Nephron (organoid): ENCODE measurements around the gene VIPR2.

Experiments
- H3K27ac Mint-ChIP-seq, 3 experiments: 2 replicates each; pipeline ENCODE4 v1.8.0; 2020; ENCODE audit warnings: mixed read lengths in 3 of 3, mild to moderate bottlenecking in 2 of 3, moderate library complexity in 1 of 3
- H3K27me3 Mint-ChIP-seq: 2 replicates; pipeline ENCODE4 v1.8.0; 2021; ENCODE audit warnings: low read depth, mild to moderate bottlenecking, moderate library complexity, mixed read lengths
- H3K36me3 Mint-ChIP-seq: 2 replicates; pipeline ENCODE4 v1.8.0; 2020; ENCODE audit warnings: low read depth, mixed read lengths
- H3K4me1 Mint-ChIP-seq: 2 replicates; pipeline ENCODE4 v1.8.0; 2020; ENCODE audit warnings: mixed read lengths
- H3K4me3 Mint-ChIP-seq, 3 experiments: 2 replicates each; pipeline ENCODE4 v1.8.0; 2020; ENCODE audit warnings: mild to moderate bottlenecking in 3 of 3, mixed read lengths in 3 of 3, moderate library complexity in 2 of 3
- H3K9me3 Mint-ChIP-seq: 2 replicates; pipeline ENCODE4 v1.8.0; 2020; ENCODE audit warnings: mixed read lengths
- TF ChIP-seq, protein P1 (sequence below), 3 experiments: fragments of 200-600 bp; sonication (generic); IDR thresholded peaks; one replicate each; pipeline ENCODE4 v1.5.0; 2021; ENCODE audit warnings: antibody characterized with exemption in 3 of 3; ENCODE audit not compliant: unreplicated experiment in 3 of 3

Gene VIPR2

DNA sequence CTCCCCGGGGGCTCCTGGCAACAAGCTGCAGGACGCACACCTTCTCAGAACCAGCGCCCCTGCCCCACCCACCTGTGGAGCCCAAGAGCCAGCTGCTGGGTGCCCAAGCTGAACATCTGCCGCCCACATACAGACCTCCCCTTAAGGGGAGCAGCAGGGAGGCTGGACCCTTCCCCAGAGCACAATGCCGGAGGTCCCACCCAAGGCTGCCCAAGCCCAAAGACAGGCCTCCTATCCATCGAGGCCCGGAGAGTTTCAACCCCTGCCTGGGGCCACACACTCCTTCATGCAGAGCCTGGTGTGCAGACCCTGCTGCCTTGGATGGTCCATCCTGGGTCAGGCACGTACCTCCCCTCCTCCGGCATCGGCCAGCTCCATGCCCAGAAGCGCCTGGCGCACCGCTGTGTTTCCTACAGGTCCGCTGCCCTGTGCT, 48.7 kb downstream of the VIPR2 start:
- Mint-ChIP-seq H3K36me3 (no peaks in the 10 kb centered on the region), H3K27ac (no peak overlapping the region), H3K4me1 (peaks cover 46% of the 10 kb centered on the region), H3K4me3 (no peak overlapping the region), H3K27me3 (peaks cover 15% of the 10 kb centered on the region), H3K9me3 (no peaks in the 10 kb centered on the region)
- TF ChIP-seq, protein P1, sequence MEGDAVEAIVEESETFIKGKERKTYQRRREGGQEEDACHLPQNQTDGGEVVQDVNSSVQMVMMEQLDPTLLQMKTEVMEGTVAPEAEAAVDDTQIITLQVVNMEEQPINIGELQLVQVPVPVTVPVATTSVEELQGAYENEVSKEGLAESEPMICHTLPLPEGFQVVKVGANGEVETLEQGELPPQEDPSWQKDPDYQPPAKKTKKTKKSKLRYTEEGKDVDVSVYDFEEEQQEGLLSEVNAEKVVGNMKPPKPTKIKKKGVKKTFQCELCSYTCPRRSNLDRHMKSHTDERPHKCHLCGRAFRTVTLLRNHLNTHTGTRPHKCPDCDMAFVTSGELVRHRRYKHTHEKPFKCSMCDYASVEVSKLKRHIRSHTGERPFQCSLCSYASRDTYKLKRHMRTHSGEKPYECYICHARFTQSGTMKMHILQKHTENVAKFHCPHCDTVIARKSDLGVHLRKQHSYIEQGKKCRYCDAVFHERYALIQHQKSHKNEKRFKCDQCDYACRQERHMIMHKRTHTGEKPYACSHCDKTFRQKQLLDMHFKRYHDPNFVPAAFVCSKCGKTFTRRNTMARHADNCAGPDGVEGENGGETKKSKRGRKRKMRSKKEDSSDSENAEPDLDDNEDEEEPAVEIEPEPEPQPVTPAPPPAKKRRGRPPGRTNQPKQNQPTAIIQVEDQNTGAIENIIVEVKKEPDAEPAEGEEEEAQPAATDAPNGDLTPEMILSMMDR (IDR thresholded peaks at IDR 0.05; ENCODE audit: unreplicated experiment in 3 of 3), result no peak

DNA sequence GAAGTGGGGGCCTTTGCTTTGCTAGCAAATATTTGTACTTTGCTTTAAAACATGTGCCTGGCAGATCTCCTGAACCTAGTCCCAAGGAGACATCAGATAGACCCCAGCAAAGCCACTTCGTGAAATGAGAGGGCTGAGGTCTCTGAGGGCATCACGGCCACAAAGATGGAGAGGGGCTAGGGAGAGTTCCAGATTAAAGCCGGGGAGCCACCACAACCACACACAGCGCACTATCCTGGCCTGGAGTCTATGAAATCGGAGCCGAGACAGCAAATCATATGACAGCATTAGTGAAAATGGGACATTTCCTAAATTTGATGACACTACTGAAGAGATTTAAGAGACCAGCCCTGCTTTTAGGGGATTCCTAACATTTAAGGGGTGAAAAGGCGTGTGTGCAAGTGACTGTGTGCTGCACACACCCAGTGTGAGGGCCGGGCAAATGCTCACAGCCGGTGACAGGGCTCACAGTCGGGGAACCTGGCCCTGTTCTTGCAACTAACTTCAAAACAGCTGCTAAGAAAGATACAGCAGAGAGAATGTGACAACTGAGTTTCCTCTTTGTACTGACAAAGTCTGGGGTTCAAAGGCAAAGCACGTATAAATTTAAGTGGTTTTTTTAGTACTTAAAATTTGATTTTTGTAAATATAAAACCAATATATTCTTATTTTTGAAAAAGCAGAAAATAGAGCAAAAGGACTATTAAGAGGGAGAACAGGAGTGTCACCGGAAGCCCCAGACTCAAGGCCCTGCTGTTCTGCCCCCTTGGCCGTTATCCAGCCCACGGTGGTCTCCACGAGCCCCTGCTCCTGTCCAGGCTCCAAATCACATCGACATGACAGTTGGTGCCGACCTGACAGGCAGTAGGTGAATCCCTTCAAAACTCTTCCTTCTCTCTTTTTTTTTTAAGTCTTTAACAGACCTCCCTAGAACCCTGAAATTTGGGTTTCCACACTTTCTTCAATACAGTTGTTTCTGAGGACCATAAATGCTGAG, 49.5 kb downstream of the VIPR2 start:
- TF ChIP-seq, protein P1 (IDR thresholded peaks at IDR 0.05; ENCODE audit: unreplicated experiment in 3 of 3), result no peak
- Mint-ChIP-seq H3K4me3 (no peak overlapping the region), H3K27ac (no peak overlapping the region), H3K4me1 (peaks cover 46% of the 10 kb centered on the region), H3K36me3 (no peaks in the 10 kb centered on the region), H3K27me3 (peaks cover 16% of the 10 kb centered on the region), H3K9me3 (no peaks in the 10 kb centered on the region)

DNA sequence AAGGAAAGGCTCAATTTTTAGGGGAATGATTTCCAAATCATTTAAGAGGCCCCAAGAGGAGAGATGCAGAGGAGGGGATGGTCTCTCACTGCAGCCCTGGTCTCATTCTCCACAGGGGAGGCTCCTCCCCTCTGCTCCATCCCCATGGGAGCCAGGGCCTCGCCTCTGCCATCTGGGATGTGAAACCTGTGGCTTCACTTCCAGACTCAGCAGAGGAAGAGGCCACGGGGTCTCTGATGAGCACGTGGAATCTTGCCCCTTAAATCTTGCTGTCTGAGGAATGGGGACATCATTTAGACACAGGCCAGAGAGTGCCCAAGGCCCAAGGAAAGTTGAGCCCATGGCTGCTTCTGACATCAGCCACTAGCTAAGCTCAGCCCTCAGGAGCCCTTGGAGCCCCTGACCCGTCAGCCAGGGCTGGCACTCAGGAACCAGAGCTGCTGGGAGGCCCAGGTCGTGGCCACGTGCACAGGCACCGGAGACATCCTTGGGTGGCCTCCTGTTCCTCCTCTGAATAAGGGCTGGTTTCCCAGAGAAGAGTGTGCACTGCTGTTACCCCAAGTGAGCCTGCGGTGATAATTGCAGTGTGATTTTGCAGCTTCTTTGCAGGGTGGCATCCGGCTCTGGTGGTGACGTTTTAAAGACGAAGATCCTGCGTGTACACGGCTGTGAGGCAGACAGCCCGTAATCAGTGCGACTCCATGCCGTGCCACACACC, 50.5 kb downstream of the VIPR2 start:
- H3K36me3 Mint-ChIP-seq, result no peaks in the 10 kb centered on the region
- TF ChIP-seq, protein P1 (IDR thresholded peaks at IDR 0.05; ENCODE audit: unreplicated experiment in 3 of 3), result no peak
- no peaks in the 10 kb centered on the region for H3K9me3 Mint-ChIP-seq
- no peak overlapping the region for H3K4me3 Mint-ChIP-seq
- H3K27me3 Mint-ChIP-seq, result peaks cover 20% of the 10 kb centered on the region
- peaks cover 44% of the 10 kb centered on the region for H3K4me1 Mint-ChIP-seq
- peak overlapping the region in 1 of 3 experiments; percentile 5 for H3K27ac Mint-ChIP-seq

DNA sequence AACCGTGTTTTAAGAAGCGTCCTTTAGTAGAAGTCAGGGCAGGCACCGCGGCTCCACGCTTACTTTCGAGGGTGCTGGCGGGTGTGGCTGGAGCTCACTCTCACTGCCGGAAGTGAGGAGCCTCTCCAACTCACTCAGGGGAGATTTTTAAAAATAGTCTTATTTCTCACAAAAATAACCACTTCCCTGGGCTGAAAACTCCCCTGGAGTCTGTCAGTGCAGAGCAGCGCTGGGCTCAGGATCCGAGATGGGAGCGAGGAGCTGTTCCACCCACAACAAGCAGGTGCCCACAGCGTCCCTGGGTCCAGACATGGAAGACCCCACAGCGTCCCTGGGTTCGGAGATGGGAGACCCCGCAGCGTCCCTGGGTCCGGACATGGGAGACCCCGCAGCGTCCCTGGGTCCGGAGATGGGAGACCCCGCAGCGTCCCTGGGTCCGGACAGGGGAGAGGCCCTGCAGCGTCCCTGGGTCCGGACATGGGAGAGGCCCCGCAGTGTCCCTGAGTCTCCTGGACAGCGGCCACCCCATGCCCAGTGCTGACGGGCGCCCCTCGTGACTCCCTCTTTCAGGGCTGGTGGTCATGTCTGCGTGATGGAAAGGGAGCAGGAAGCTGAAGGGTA, 51.2 kb downstream of the VIPR2 start:
- H3K27ac Mint-ChIP-seq, result no peak overlapping the region
- H3K4me3 Mint-ChIP-seq, result no peak overlapping the region
- no peaks in the 10 kb centered on the region for H3K9me3 Mint-ChIP-seq
- H3K36me3 Mint-ChIP-seq, result no peaks in the 10 kb centered on the region
- peaks cover 37% of the 10 kb centered on the region for H3K4me1 Mint-ChIP-seq
- TF ChIP-seq, protein P1 (IDR thresholded peaks at IDR 0.05; ENCODE audit: unreplicated experiment in 3 of 3), result no peak
- peaks cover 21% of the 10 kb centered on the region for H3K27me3 Mint-ChIP-seq

DNA sequence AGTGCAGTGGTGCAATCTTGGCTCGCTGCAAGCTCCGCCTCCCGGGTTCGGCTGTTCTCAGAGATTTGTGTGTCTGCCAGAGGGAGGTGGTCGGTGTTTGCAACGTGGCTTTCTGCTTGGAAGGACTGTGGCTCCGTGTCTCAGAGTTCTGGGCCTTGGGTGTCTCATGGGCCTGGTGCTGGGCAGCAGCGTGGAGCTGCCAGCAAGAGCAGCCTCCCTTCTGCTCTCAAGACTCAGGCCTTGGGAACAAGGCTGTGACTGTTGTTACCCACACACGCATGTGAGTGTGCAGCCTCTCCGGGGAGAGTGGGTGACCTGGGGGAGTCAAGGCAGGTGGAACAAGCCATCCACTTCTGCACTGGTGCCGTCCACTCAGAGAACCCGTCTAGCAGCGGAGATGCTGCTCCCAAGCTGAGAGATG, 52.0 kb downstream of the VIPR2 start:
- no peak overlapping the region for H3K4me3 Mint-ChIP-seq
- TF ChIP-seq, protein P1 (IDR thresholded peaks at IDR 0.05; ENCODE audit: unreplicated experiment in 3 of 3), result no peak
- H3K27ac Mint-ChIP-seq, result no peak overlapping the region
- no peaks in the 10 kb centered on the region for H3K9me3 Mint-ChIP-seq
- H3K27me3 Mint-ChIP-seq, result peaks cover 27% of the 10 kb centered on the region
- no peaks in the 10 kb centered on the region for H3K36me3 Mint-ChIP-seq
- peaks cover 33% of the 10 kb centered on the region for H3K4me1 Mint-ChIP-seq
